Measurements from ENCODE around the gene SPRN.
"Not testable (repeated sequence)": the region's sequence is repeated elsewhere in the genome, so short reads cannot be mapped to it uniquely, and the experiment has no call there.

Gene SPRN

DNA sequence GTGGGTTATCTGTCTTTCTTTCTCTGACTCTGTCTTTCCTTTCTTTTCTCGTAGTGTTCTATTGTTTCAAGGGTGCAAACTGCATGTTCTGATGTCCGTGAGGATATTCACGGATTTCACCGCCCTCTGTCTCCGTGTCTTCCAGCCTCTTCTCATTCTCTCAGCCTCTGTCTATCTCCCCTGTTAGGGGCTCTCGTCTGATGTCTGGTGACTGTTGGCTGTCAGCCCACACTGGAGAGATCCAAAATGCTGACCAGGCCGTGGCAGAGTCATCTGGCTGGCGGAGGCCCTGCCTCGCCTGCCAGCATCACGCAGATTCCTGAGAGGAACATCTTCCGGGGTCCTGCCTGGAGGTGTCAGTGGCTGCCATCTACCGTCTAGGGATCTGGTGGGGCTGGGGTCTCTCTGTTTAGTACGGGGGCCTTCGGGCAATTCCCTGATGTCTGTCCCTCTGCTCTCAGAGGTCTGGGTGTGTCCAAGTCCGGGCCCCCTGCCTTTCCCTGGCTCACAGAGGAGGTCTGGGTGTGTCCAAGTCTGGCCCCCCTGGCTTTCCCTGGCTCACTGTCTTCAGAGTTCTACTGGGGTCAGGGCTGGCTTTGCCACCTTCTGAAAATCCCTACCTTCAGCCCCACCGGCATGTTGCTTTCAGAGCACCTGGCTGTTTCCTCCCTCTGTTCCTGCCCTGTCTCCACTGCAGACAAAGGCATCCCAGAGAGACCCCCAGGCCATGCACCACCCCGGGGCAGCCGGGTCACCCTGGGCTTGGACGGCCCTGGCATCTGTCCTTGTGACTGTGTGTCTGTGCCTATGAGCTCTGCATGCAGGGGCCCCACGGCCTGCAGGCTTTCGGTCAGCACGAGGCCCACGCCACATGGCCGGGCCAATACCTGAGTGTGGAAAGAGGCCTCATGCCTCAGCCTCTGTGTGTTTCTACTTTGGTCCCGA is 15.4 kb upstream of the SPRN start:
- DNase-seq = no peak

- no peak for DNase-seq
These were observed 14.4 kb upstream of the SPRN start for GRCh38 chr10:133438711-133439273.

DNA sequence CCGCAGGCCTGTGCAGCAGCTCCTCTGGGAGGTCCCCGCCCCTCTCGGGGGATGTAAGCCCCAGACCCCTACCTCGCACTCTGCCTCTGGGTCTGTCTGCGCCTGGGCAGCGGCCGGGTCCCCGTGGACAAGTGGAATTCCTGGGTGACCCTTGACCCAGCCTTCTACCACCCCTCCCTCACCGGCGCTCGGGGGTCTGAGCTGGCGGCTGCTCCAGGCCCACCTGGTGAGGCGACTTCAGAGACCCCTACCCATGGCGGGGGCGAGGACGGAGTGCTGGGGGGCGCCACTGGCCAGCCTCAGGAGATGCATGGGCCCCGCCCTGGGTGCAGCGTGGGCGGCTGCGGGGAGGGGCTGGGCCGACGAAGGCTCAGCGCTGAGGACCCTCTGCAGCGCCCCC is 8.4 kb upstream of the SPRN start:
- not testable (repeated sequence) for DNase-seq

- not testable (repeated sequence) for DNase-seq
These were observed 7.6 kb upstream of the SPRN start for GRCh38 chr10:133431888-133432613.

GRCh38 chr10:133429571-133429970 is 5.1 kb upstream of the SPRN start:
- not testable (repeated sequence) for DNase-seq

- DNase-seq = not testable (repeated sequence)
These were observed 323 bp downstream of the SPRN start for GRCh38 chr10:133424102-133424501.

DNA sequence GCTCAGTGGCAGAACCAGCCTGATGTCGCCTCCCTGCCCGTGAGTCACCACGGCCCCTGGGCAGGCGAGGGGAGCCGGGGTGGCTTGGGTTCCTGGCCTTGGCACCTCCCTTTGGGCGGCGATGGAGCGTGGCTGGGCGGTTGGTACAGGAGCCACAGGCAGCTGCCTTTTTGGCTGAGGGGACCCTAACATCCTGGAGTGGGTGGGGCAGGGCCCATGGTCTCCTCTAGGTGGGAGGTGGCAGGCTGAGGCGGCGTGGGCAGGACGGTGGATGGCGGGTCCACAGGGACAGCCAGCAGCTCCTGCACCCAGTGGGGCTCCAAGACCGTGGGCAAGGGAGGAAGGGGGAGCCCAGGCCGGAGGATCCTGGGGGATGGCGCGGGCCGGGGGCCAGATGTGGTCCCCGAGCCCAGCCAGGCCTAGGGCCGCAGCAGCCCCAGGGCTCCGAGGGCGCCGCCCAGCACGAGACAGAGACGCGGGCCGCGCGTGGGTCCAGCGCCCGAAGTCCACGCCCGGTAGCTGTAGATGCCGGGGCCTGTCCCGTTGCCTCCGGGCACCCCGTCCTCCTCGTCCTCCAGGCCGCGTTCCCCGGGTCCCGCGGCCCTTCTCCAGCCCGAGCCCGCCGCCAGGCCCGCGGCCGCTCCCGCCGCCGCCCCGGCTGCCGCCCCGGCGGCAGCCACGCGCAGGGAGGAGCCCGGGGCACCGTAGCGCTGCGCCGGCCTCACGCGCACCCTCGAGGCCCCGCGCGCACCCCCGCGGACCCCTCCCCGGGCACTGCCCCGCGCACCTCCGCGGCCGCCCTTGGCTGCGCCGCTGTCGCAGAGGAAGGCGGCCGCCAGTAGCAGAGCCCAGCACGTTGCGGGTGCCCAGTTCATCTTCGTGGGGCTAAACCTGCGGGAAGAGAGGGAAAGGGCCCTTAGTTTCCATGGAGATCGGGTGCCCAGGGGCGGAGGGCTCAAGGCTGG is 1.3 kb downstream of the SPRN start:
- DNase-seq = no peak

DNA sequence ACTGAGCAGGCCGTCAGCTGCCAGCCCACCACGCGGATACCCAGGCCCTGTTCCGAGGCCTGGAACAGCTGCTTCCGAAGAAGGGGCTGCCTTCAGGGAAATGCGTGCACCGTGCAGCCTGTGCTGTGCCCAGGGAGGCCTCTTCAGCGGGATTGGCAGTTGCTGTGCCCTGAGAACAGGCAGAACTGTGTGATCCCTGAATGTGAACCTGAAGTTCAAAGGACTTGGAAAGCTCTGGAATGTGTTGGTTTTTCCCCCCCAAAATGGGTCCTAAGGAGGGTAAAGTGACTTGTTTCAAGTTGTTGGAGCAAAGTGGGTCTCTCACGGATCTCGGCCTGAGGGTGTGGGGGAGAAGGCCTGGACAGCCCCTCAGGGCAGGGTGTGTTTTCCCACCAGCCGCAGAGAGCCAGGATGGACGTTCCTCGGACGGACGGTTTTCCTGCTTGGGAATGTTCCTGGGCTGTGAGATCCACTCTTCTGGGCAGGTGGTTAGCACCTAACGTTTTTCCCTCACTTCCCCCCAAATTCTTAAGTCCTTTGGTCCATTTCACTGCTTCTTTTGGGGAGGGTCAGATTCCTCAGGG is 2.1 kb downstream of the SPRN start:
- DNase-seq = no peak

DNA sequence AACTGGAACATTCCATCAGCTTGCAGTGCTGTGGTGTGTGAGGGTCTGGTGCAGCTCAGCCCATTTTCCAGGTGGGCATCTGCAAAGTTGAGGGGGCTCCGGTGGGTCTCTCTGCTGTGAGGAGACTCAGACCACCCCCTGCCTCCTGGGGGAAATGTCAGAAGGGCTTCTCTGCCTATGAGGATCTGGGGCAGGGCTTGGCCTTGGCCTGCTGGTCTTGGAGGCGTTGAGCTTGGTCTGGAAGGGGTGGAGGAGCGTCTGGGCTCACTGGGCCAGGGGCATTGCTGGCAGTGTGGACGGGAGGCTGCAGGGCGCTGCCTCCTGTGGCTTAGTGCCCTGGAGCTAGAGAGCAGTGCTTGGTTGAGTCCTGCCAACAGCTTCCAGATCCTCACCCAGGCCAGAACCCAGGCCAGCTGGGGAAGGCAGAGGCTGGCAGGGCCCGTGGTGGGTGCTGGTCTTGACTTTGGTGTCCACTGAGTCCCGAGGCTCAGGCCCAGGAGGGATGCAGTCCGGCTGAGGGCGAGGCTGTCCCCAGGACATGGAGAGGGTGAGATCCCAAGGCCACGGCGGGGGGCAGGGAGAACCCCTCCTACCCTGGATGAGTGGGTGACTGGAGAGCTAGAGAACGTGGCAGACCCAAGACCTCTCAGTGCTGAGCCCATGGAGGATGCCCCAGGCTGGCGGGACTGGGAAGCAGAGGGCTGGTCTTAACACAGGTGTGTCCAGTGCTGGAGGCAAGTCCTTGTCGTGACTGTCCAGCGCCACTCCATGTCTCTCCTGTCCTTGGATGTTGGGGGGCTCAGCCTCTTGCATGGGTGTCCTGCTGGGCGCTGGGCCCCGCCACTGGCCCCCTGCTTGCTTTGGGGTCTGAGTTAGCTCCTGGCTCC is 2.8 kb downstream of the SPRN start:
- no peak for DNase-seq

GRCh38 chr10:133420579-133420978 is 3.8 kb downstream of the SPRN start:
- no peak for DNase-seq

DNA sequence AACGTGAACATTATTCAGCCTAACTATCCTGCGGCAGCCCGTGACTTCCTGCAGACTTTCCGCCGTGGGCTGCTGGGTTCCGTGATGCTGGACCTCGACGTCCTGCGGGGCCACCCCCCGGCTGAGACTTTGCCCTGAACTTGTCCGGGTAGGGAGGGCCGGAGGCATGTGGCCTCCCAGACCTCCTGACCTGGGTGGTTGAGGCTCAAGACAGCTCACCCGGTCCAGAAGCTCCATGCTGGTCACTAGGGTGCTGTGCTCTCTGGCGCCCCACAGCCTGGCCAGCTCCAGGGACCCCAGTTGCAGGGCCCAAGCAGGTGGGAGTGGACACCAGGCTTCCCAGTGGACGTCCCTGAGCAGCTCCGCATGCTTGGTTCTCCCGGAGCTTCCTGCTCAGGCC is 4.4 kb downstream of the SPRN start:
- DNase-seq = no peak

- no peak for DNase-seq
These were observed 5.0 kb downstream of the SPRN start for GRCh38 chr10:133419211-133419950.

GRCh38 chr10:133418289-133418993 is 6.0 kb downstream of the SPRN start:
- no peak for DNase-seq

- no peak for DNase-seq
These were observed 8.7 kb downstream of the SPRN start for GRCh38 chr10:133415752-133416151.

- not testable (repeated sequence) for DNase-seq
These were observed 10.0 kb downstream of the SPRN start for GRCh38 chr10:133414401-133414800.

GRCh38 chr10:133412381-133412711 is 12.1 kb downstream of the SPRN start:
- no peak for DNase-seq

DNA sequence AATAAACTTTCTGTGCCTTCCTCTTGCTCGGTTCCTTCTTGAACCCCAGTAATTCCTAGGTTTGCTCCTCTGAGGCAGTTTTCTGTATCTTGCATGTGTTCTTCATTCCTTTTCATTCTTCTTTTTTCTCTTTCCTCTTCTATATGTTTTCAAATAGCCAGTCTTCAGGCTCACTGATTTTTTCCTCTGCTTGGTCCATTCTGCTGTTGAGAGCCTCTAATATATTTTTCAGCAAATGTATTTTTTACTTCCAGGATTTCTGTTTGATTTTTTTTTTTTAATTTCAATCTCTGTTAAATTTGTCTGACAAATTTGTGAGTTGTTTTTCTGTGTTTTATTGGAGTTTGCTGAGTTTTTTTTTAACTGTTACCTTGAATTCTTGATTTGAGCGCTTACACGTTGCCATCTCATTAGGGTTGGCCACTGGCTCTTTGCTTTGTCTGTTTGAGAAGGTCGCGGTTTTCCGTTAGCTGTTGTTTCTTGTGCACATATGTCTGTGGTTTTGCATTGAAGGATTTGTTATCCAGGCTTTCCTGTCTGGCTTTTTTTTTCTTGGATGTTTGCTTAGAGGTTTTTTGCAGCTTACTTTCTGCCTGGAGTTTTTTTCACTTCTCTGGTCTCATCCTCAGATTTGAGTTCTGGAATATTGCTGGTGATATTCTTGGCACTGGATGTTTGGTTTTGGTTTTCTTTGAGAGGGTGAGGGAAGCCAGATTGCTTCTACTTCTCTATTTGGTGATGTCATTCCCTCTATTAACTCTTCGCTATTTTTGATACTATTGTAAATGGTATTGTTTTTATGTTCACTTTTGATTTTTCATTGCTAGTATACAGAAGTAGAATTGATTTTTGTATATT is 12.7 kb downstream of the SPRN start:
- no peak for DNase-seq

DNA sequence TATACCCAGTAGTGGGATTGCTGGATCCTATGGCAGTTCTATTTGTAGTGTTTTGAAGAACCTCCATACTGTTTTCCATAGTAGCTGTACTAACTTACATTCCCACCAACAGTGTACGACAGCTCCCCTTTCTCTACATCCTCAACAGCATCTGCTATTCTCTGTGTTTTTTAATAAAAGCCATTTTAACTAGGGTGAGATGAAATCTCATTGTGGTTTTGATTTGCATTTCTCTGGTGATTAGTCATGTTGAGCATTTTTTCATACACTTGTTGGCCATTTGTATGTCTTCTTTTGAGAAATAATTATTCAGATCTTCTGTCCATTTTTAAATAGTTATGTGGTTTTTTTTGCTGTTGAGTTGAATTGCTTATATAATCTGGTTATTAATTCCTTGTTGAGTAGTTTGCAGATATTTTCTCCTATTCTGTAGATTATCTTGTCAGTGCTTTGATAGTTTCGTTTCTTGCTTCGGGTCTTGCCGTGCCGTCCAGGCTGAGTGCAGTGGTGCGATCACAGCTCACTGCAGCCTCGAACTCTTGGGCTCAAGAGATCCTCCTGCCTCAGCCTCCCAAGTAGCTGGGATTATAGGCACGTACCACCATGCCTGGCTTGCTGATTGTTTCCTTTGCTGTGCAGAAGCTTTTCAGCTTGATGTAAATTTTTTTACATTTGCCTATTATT is 18.4 kb downstream of the SPRN start:
- no peak for DNase-seq

All from activated CD4-positive, alpha-beta T cell treated with anti-CD3 and anti-CD28 coated beads for 48 hours (primary cell).